Subcutaneous preadipocyte (primary cell): ENCODE data around the gene FHIP1B. TPM values are rescaled to one million over a fixed set of nuclear protein-coding genes. Genes with fewer than 3 reads are reported as not detected.

Experiments used
- total RNA-seq: library from RNA; depleted of rRNA; stranded (reverse); fragments of >200 nt; gene quantifications from 2 replicates; pipeline ENCODE4 v1.2.3, GENCODE V29; 2012

The FHIP1B gene
- 13.2 and 19.2 TPM in 2 replicates for total RNA-seq

DNA sequence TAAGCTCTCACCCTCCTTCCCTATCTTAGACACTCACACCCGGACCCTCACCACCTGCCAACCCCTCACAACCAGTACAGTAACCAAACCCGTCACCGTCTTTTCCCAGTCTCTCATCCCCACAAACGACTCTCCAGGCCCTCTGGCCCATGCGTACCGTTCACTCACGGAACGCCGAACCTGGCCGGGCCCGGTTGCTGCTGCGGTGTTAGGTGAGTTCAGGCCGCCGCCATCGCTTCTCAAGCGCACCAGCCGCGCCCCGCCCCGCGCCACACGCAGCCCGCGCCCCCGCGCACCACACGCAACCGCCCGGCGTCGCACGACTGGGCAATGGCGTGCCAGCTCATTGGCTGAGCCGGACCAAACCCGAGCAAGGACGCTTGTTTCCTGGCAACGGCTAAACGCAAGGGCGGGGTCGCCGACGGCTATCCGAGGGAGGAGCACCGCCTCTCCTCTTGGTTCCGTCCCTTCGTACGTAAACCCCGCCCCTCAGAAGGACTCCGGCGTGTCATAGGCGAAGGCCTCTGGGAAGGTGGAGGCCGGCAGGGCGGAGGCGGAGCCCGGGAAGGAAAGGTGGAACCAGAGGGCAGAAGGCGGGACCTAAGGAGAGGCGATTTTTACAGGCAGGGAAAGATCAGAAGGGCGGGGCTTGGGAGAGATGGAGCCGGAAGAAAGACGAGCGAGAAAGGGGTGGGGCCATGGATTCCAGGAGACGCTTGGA, at the start of gene FHIP1B:
Gene FHIP1B, minus strand, starts transcription at position 250 of the 721 bp plus-strand sequence. CDS start 10,120 bp downstream, outside the sequence.

DNA sequence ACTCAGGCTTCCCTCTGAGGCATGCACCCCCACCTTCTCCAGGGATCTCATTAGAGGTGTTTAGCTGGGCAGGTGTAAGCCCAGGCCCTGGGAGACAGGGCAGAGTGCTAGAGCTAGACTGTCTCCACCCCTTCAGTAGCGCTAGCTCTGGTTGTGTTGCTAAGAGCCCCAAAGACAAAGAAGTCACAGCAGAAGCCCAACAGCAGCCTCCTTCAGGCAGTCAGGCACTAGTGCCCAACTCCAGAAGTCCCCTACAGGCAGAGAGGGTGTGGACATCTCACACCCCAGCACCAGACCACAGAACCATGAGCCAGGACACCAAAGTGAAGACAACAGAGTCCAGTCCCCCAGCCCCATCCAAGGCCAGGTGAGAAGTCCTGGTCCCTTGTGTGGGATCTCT, 4.5 kb upstream of the FHIP1B start, which contains the start of gene CNGA4:
Gene CNGA4, plus strand, starts transcription at position 188 of the 400 bp plus-strand sequence. Its CDS starts 118 bp downstream, at position 306.

DNA sequence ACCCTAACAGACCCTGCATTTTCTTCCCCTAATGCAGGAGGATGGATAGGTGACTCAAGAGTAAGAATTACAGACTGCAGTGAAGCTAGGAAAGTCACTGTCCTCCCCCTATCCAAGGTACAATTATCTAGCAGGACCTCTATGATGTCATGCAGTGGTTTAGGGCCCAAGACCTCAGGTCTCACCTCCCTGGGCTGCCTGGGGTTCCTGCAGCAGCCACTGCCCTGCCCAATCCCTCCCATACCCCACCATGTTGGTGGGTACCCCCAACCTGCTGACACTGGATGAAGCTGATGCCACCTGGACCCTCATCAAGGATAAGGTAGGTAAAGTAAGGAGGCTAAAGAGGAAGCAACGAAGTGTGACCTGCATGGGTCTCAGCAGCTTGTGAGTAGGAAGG, 29.1 kb downstream of the FHIP1B start, which contains the start of gene C11orf42:
Gene C11orf42, plus strand, starts transcription at position 192 of the 400 bp plus-strand sequence. Its CDS starts 59 bp downstream, at position 251.

GRCh38 chr11:6199174-6199810, 35.1 kb downstream of the FHIP1B start, which contains the start of gene OR52W1:
Gene OR52W1, plus strand, starts transcription at chr11:6199224. Its CDS starts 0 bp downstream, at chr11:6199224.

DNA sequence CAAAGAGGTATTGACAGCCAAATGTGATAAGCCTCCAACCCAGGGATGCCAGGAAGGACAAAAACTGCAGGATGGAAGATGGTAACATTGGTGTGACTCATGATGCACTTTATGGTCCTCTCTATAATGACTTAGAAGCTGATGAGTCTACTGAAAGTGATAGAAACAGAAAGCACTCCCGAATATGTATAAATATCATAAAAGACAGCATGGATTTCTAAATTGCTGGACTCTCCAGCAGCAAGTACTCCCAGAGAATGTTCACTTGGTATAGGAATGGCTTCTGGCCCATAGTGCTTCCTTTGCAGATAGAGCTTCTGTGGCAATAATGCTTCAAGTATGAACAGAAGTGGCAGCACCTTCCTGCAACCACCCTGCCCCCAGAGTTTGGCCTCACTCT, 64.2 kb downstream of the FHIP1B start, which contains the start of gene OR52B2:
Gene OR52B2, minus strand, starts transcription at position 101 of the 400 bp plus-strand sequence. Its CDS starts 0 bp downstream, at position 101.

Other genes starting within 250 kb of the FHIP1B start
- gene OR52L1, start 247.7 kb downstream of the FHIP1B start, total RNA-seq = not detected in 2 replicates
- gene OR56A4, start 227.7 kb downstream of the FHIP1B start, total RNA-seq = not detected in 2 replicates
- gene OR56A1, start 203.9 kb downstream of the FHIP1B start, total RNA-seq = not detected in 2 replicates
- not detected in 2 replicates for gene OR56B4, start 127.0 kb downstream of the FHIP1B start, total RNA-seq
- under 0.01 TPM in 1 of 2 replicates, not detected in the other for gene OR52B2, start 64.3 kb downstream of the FHIP1B start, total RNA-seq
- gene OR52W1, start 35.4 kb downstream of the FHIP1B start, total RNA-seq = not detected in 2 replicates
- gene C11orf42, start 29.1 kb downstream of the FHIP1B start, total RNA-seq = not detected in 2 replicates
- 0.37 TPM in 1 of 2 replicates, not detected in the other for gene CNGA4, start 4.5 kb upstream of the FHIP1B start, total RNA-seq
- not detected in 2 replicates for gene CCKBR, start 25.2 kb upstream of the FHIP1B start, total RNA-seq
- 171 and 329 TPM in 2 replicates for gene CAVIN3, start 85.9 kb upstream of the FHIP1B start, total RNA-seq
- gene SMPD1, start 155.8 kb upstream of the FHIP1B start, total RNA-seq = 28.3 and 31.7 TPM in 2 replicates
- 27.6 and 29.9 TPM in 2 replicates for gene APBB1, start 184.5 kb upstream of the FHIP1B start, total RNA-seq
- 0.37 and 0.98 TPM in 2 replicates for gene HPX, start 206.4 kb upstream of the FHIP1B start, total RNA-seq
- gene TRIM3, start 239.3 kb upstream of the FHIP1B start, total RNA-seq = 16.9 and 26.0 TPM in 2 replicates
- 44.4 and 51.1 TPM in 2 replicates for gene ARFIP2, start 246.7 kb upstream of the FHIP1B start, total RNA-seq
- gene TIMM10B, start 246.9 kb upstream of the FHIP1B start, total RNA-seq = 36.7 and 37.3 TPM in 2 replicates